Mononuclear cell (primary cell): Measurements from ENCODE around the gene BRSK2. TPM values are rescaled to one million over a fixed set of nuclear protein-coding genes. Genes with fewer than 3 reads are reported as not detected.
"Not testable (repeated sequence)": the region's sequence is repeated elsewhere in the genome, so short reads cannot be mapped to it uniquely, and the experiment has no call there.

Experiments
- H3K27me3 ChIP-seq: 2 replicates; pipeline ENCODE4 v1.6.0; 2011; ENCODE audit warnings: low read length, control low read depth; ENCODE audit not compliant: insufficient read depth
- H3K4me1 ChIP-seq: 2 replicates; pipeline ENCODE4 v1.5.1; 2011; ENCODE audit warnings: mild to moderate bottlenecking, low read length, control low read depth; ENCODE audit not compliant: insufficient read depth
- H3K4me3 ChIP-seq: 2 replicates; pipeline ENCODE4 v1.5.1; 2011; ENCODE audit warnings: mild to moderate bottlenecking, low read length, moderate library complexity
- H3K9me3 ChIP-seq: 2 replicates; pipeline ENCODE4 v1.5.1; 2011; ENCODE audit warnings: low read depth, mild to moderate bottlenecking, control low read depth, low read length
- total RNA-seq: library from RNA; depleted of rRNA; stranded (reverse); fragments of >200 nt; gene quantifications from one replicate; pipeline ENCODE4 v1.2.3, GENCODE V29; 2012

Gene BRSK2
- total RNA-seq, 1 donor = 0.10 TPM

DNA sequence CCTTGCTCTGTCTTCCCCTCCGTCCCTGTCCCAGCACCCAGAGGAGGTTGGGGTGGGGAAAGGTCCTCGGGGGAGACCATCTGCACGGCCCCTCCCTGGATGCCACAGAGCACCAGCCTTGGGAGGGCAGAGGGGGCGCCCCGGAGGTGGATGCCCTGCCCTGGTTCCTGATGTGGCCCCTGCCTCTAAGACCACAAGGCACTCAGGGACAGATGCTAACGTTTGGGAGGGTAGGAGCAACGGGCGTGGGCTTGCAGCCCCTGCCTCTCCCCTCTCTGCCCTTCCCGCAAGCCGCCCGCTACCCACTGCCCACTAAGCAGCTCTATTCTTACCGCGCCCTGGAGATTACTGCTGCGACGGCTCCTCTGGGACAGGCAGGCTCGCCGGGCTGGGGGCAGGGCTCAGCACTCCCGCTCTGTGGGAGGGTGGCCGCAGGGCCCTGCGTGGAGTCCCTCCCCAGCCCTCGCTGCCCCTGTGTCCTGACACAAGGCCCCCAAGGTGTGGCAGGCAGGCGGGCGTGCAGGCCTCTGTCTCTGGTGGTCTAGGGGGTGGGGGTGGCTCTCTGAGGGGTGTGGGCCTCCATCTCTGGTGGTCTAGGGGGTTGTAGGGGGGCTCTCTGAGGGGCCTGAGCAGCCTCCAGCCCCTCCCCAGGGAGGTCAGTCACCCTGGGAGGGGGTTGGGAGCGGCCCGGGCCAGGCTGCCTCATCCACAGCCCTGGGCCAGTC, 14.9 kb downstream of the BRSK2 start:
- H3K4me1 ChIP-seq = no peaks in the 10 kb centered on the region
- no peaks in the 10 kb centered on the region for H3K27me3 ChIP-seq
- no peak overlapping the region for H3K4me3 ChIP-seq
- no peaks in the 10 kb centered on the region for H3K9me3 ChIP-seq

- no peaks in the 10 kb centered on the region for H3K9me3 ChIP-seq
- H3K27me3 ChIP-seq = no peaks in the 10 kb centered on the region
- no peak overlapping the region for H3K4me3 ChIP-seq
- H3K4me1 ChIP-seq = no peaks in the 10 kb centered on the region
These were observed 15.7 kb downstream of the BRSK2 start for GRCh38 chr11:1405186-1406020.

DNA sequence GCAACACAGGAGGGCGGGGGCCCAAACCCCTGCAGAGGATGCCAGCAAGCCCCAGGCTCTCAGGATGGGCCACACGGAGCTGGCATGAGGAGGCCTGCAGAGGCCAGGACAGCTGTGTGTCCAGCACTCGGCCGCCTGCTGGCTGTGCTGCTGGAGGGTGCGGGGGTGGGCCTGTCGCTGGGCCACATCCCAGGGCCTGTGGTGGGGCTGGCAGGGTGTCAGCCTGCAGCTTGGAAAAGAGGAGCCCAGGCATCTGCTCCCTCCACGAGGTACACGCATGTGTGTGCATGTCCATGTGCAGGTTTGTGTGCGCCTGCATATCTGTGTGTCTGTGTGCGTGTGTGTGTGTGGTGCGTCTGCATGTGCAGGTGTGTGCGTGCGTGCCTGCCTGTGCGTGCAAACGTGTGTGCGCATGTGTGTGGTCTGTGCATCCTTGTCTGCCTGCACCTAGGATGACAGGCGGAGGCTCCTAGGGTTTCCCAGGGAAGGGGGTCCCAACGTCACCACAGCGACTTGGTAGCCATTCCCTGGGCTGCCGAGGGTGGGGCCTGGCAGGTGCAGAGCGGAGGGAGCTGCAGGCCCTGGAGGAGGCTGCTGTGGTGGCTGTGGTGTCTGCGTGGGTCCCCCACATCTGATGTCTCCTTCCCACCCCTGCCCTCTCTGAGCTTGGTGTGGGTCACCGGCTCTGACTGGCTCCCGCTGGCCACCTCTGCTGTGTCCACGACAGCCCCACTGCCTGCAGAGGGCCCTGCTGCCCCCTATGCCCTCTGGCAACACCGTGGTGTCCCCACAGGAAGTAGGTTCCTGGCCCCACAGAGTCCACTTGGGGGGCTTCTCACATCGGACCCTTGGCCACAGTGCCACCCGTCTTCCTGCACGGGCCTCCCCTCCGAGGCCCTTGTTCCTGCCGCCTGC, 17.1 kb downstream of the BRSK2 start:
- no peaks in the 10 kb centered on the region for H3K9me3 ChIP-seq
- H3K4me1 ChIP-seq = no peaks in the 10 kb centered on the region
- no peaks in the 10 kb centered on the region for H3K27me3 ChIP-seq
- no peak overlapping the region for H3K4me3 ChIP-seq

- Histone ChIP-seq H3K9me3 (no peaks in the 10 kb centered on the region), H3K4me1 (no peaks in the 10 kb centered on the region), H3K27me3 (no peaks in the 10 kb centered on the region), H3K4me3 (no peak overlapping the region)
These were observed 17.9 kb downstream of the BRSK2 start for GRCh38 chr11:1407668-1408067.

DNA sequence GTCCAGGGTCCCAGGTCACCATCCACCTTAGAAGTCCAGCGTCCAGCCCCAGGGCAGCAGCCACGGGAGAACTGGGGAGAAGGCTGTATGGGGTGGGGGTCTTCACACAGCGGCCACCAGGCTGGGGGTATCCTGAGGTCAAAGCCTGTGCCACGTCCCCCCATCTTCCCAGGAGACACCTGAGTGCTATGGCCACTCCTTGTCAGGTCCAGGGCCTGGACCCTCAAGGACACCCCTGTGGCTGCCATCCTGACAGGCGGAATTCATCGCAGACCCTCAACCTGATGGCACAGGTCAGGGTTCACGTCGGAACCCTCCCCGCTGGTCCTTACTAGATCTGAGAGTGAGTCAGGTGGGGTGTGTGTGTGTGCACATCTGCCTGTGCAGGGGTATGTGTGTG, 18.6 kb downstream of the BRSK2 start:
- H3K4me1 ChIP-seq = no peaks in the 10 kb centered on the region
- no peak overlapping the region for H3K4me3 ChIP-seq
- H3K27me3 ChIP-seq = no peaks in the 10 kb centered on the region
- H3K9me3 ChIP-seq = no peaks in the 10 kb centered on the region

GRCh38 chr11:1409108-1409851, 19.5 kb downstream of the BRSK2 start:
- H3K4me1 ChIP-seq = no peaks in the 10 kb centered on the region
- no peaks in the 10 kb centered on the region for H3K27me3 ChIP-seq
- no peaks in the 10 kb centered on the region for H3K9me3 ChIP-seq
- H3K4me3 ChIP-seq = no peak overlapping the region

DNA sequence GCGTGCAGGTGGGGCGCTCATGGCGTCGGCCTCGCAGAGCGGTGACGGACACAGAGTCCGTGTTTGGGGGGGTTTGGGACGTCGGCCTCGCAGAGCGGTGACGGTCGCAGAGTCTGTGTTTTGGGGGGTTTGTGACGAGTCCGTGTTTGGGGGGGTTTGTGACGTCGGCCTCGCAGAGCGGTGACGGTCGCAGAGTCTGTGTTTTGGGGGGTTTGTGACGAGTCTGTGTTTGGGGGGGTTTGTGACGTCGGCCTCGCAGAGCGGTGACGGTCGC, 20.1 kb downstream of the BRSK2 start:
- H3K4me1 ChIP-seq, H3K27me3 ChIP-seq, H3K9me3 ChIP-seq, H3K4me3 ChIP-seq: not testable (repeated sequence)

DNA sequence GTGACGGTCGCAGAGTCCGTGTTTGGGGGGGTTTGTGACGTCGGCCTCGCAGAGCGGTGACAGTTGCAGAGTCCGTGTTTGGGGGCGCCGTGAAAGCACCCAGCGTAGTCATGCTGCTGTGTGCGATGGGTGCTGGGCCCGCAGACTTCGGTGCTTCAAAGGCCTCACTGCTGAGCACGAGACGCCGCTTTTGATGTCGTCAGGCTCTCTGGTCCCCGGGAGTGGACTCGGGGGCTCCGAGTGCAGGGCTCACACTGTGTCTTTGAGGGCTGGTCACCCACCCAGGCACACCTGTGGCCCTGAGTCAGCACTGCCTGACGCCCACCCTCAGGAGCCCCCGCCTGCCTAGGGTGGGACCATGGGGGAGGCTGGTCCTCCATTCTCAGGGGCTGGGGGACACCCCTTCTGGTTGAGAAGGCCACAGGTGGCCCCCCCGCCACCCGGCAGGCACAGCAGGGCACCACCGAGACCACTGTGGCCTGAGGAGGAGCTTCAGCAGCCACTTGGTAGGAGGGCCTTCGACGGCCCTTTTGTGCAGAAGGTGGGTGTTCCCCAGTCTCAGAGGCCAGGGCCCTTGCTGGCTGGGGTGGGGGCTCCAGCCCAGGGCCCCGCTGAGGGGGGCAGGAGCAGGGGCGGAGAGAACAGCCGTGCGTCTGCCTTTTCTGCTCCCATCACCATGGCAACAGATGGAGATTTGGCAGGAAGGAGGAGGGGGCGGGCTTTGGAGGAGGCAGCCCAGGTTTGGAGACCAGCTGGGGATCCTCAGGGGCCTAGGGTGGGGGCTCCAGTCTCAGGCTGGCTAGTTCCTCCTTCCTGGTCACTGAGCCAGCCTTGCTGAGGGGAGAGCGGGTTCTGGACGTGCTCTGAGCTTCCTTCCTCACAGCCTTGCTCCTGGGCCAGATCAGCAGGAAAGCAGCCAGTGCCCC, 20.9 kb downstream of the BRSK2 start:
- Histone ChIP-seq H3K4me3 (no peak overlapping the region), H3K9me3 (no peaks in the 10 kb centered on the region), H3K4me1 (no peaks in the 10 kb centered on the region), H3K27me3 (no peaks in the 10 kb centered on the region)

- Histone ChIP-seq H3K4me3 (no peak overlapping the region), H3K4me1 (no peaks in the 10 kb centered on the region), H3K27me3 (no peaks in the 10 kb centered on the region), H3K9me3 (no peaks in the 10 kb centered on the region)
These were observed 21.6 kb downstream of the BRSK2 start for GRCh38 chr11:1411301-1411700.

- H3K4me1 ChIP-seq, H3K4me3 ChIP-seq, H3K27me3 ChIP-seq, H3K9me3 ChIP-seq: not testable (repeated sequence)
These were observed 22.0 kb downstream of the BRSK2 start for GRCh38 chr11:1411739-1412138.

GRCh38 chr11:1412377-1413095, 22.8 kb downstream of the BRSK2 start:
- Histone ChIP-seq H3K4me1 (no peaks in the 10 kb centered on the region), H3K27me3 (no peaks in the 10 kb centered on the region), H3K9me3 (peaks cover 7% of the 10 kb centered on the region), H3K4me3 (no peak overlapping the region)

GRCh38 chr11:1414650-1415049, 24.9 kb downstream of the BRSK2 start:
- H3K4me1 ChIP-seq = no peaks in the 10 kb centered on the region
- H3K4me3 ChIP-seq = no peak overlapping the region
- no peaks in the 10 kb centered on the region for H3K27me3 ChIP-seq
- peaks cover 17% of the 10 kb centered on the region for H3K9me3 ChIP-seq

DNA sequence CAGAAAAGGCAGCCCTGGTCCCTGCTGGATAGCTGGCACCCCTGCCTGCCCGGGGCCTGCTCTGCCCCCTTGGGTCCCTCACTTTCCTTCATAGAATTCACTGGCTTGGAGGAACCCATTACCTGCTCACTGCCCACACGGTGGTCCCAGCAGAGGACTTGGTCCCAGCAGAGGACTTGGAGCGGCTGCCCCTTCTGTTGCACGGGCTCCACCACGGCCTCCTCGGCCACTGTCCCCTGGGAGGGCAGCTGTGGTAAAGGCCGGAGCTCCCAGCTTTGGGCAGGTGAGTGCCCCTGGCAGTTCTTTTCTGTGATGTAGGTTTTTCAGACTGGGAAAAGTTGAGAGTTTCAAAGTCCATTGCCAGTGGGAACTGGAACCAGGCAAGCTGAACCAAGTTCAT, 25.9 kb downstream of the BRSK2 start:
- Histone ChIP-seq H3K27me3 (no peaks in the 10 kb centered on the region), H3K9me3 (peaks cover 17% of the 10 kb centered on the region), H3K4me1 (no peaks in the 10 kb centered on the region), H3K4me3 (no peak overlapping the region)
